HG03135 (cell line): ENCODE data around the gene PROSER3.
A peak's percentile ranks its signal among the peaks of the same experiment; 100 is the strongest.

Experiments
- ATAC-seq: cut with Tn5 transposase; IDR thresholded peaks from one replicate; pipeline ENCODE4 v1.9.1; 2021; ENCODE audit warnings: mild to moderate bottlenecking, moderate library complexity; ENCODE audit not compliant: unreplicated experiment

PROSER3 gene

DNA sequence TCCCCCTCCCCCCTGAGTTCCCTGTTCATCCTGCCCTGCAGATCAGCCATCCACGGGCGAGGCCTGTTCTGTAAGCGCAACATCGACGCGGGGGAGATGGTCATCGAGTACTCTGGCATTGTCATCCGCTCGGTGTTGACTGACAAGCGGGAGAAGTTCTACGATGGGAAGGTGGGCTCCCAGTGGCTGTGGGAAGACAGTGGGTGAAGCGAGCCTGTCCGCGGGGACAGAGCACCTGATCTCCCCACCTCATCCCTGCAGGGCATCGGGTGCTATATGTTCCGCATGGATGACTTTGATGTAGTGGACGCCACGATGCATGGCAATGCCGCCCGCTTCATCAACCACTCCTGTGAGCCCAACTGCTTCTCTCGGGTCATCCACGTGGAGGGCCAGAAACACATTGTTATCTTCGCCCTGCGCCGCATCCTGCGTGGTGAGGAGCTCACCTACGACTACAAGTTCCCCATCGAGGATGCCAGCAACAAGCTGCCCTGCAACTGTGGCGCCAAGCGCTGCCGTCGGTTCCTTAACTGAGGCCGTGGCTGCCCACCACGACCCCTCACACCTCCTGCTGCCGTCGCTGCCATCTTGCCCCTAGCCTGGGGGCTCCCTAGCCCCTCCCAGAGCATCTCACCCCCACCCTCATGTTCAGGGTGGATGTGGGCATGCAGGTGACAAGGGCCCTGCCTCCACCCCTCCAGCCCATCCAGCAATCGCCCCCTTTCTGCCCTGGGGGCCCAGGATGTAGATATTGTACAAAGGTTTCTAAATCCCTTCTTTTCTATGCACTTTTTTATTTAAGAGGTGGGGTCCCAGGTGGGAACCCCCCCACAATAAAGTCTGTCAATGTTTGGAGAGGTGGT is 19.7 kb upstream of the PROSER3 start:
- no peak for ATAC-seq

DNA sequence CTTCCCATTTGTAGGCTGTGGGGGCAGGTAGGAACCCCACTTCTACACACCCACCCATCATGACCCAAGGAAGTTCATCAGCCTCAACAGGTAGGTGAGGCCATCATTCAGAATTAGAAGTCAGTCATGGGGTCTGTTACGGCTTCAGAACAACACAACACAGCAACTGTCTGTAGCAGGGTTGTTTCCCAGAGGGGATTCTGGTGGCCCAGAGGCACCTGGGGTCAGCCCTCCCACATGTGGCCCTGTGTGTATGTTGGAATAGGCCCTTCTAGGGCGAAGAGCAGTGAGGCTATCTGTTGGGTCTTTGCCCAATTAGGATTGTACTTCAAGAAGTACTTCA is 19.1 kb upstream of the PROSER3 start:
- no peak for ATAC-seq

DNA sequence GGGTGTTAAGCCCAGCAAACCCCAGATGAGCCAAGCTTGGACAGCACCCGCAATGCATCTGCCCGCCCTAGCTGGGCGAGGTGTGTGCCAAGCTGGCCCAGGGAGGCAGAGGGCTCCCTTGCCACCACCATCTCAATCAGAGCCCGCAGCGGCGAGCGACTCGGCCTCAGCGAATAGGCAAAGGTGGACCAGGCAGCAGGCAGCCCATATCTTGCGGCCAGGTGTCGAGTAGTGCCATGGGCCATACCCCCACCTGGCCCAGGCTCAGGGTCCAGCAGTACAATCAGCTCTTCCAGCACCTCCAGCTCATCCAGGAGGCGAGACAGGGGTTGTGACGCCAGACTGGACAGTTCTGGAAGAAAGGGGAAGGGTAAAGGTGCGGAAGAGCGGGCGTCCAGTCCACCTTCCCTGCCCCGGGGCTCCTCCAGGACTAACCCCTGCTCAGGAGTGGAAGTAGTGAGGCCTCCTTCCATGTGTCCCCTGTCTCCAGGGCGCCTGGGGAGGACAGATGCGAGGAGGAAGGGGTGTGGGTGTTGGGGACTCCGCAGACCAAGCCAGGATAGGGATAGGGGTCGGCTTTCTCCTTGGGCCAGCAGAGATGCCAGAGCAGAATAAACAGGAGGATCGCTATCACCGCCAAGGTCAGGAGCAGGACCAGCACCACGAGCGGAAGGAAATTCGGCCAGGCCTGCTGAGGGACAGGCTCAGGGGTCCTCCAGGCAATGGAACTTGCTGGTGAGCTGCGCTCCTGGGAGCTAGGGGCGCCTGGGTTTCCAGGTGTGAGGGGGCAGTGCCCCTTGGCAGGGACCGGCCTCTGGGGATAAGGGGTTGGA is 18.5 kb upstream of the PROSER3 start:
- ATAC-seq = no peak

DNA sequence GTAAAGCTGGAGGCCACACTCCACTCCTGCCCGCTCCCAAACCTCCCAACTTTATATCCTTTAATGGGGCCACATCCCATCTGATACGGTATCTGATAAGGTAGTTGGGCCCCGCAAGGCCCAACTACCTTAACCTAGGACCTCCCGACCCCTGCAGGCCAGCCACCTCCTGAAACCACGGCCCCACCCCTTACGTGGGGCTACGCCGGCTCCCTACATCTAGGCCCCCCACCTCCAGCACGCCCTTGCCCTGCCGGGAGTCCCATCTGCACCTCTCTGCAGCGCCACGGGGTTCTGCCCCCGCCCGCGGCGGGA is 17.9 kb upstream of the PROSER3 start:
- ATAC-seq = no peak

DNA sequence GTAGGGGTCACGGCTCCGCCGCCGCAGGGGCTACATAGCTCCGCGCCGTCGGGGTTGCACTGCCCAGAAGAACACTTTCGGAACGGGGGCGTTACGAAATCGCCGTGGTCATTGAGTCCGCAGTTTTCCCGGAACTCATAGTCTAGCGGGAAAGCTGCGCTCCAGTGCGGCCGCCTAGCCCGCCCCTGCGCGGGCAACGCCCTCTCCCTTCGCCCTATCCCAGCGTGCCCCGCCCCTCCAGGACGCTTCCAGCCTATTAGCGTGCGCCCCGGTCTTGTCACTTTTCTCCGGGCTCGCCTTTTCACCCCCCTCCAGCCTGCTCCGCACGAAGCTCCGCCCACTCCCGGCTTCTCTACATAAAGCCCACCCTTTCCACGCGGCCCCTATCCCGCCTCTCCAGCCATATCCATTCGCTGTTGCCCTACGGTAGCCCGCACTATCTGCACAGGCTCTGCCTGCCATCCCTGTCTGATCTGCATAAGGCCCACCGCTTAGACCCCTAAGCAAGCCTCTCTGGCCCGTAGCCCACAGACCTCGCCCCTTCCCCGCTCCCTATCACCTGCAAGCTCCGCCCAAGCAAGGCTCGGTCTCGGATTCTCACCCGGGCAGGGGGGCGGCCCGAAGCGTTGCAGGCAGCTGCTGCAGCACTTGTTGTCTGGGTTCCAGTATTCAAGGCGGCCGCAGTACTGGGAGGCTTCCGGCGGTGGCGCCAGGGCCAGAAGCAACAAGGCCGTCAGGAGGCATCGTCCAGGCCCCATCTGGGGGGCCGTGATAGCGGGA is 17.4 kb upstream of the PROSER3 start:
- peak; percentile 58 for ATAC-seq

DNA sequence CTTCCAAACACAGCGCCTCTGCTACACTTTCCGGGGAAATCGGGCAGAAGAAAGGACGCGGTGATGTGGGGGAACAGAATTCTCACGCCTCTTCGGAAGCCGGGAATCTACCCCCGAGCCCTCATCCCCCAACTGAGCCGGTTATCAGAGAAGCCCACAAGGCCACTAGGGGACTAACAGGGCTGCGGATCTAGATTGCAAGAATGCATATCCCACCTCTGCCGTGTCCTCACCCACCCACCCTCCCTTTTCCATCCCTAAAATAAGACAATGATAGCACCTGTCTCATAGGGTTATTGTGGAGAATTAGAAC is 16.8 kb upstream of the PROSER3 start:
- ATAC-seq = no peak

DNA sequence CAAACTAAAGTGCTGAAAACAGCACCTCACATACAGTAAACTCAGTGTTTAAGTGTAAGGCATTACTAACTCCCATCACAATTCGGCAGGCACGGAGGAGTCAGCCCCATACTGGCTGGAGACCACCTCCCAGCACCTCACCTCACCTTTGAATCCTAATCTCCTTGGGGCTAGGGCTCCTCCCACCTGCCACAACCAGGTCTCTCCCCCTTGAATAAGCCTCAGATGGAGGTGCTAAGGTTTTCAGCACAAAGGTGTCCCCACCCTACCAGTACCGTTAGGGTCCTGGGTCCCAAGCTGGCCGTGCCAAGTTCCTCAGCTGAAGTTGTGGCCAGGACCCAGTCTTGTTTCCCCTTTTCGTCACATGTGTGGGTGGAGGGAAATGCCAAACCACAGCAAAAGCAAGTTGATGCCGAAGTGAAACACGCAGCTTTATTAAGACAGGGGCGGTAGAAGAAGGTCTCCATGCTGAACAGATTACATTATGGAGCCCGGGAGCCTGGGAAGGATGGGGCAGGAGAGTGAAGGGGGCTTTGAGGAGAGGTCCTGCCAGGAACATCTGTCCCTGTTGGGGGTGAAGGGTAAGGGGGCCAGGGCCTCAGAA is 15.8 kb upstream of the PROSER3 start, which contains the start of gene IGFLR1:
Gene IGFLR1 (minus strand): TSS at position 332 of the 604 bp plus-strand sequence. CDS start 1,272 bp downstream, outside the sequence.
- ATAC-seq = no peak

DNA sequence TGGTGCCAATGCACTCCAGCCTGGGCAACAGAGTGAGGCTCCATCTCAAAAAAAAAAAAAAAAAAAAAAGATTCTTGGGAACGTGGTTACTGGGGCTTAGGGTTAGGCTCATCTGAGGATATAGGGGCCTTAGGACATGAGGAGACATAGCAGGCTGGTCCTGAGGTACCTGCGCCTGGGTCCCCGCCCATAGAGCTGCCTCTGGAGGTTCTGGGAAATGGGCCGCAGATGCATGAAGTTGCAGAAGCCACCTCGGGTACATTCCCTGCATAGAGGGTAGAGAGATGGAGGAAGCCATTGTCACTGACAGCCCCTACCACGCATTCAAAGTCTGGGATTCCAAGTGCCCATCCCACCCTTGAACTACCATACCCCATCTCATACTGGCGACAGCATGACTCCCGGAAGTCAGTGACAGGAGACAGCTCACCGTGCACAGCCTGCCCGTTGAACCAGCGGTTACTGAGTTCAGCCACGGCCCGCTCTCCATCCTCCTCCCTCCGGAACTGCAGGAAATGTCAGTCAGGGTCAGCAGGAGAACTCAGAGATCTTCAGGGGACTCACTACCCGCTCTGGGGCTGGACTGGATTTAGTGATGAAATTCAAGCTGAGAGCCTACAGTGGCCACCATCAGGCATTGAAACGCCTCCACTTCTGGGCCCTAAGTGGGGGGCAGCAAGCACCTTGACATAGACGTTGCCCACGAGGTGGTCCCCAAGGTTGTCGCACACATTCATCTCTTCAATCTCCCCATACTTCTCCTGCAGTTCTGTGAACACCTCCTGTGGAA is 14.1 kb upstream of the PROSER3 start:
- ATAC-seq = no peak

DNA sequence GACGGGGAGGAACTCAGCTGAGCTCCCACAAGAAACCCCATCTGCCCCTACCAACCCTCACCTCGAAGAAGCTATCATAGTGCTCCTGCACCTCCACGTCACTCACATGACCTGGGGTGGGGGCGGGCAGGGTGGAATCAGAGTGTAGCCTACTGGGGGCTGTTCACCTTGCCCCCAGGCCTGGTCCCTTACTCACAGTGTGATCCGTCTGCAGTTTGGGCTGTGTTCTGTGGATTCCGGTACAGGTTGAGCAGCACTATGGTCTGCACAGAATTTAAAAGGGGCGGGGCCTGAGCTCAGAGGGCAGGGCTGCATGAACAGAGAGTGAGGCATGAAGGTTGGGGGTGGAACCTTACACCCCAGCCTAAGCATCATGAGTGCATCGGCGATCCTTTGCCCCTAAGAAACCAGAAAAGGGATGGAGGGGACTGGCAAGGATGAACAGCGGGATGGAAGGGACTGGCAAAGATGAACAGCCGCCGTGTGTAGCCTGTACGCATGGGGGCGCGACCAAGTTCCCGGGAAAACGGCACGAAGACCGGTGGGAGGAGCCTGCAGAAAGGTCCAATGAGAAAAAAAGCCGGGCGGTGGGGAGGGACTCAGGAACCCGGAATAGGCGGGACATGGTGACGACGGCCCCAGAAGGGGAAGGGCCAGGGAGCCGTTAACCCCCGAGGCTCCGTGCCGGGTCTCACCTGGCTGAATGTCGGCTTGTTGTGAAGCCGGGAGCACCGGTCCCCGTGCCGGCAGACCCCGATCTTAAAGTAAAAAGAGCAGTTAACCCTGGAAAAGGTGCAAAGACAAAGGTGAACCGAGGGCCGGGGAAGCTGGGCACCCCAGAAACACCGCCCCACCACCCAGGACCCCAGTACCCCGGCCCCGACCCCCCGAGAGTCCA is 13.3 kb upstream of the PROSER3 start:
- ATAC-seq = peak; percentile 36

DNA sequence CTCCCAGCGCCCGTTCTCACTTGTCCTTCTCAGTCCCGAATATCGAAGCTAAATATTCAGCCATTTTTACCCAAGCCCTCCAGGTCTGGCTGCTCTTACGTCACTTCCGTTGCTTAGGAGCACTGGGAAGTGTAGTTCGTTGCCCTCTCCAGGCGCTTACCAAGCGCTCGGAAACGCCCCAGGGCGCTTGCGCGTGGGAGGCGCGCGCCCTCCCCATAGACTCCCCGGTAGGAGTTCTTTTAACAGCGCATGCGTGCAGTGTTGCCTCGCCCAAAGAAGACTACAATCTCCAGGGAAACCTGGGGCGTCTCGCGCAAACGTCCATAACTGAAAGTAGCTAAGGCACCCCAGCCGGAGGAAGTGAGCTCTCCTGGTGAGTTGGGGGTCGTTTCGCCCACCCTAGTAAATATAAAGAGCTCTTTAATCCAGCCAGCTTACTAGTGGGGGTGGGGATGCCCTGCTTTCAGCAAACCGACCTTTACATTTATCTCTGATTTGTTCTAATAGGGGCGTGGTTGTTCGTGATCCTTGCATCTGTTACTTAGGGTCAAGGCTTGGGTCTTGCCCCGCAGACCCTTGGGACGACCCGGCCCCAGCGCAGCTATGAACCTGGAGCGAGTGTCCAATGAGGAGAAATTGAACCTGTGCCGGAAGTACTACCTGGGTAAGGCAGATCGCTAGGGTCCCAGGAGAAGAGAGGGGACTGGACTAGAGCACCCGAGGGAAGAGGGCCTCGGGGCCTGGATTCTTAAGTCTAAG is 12.5 kb upstream of the PROSER3 start, which contains the start of the genes PSENEN and U2AF1L4:
Gene PSENEN (plus strand): TSS at position 324 of the 759 bp plus-strand sequence. CDS start 280 bp downstream, at position 604.
Gene U2AF1L4 (minus strand): TSS at position 91 of the 759 bp plus-strand sequence. CDS start 27 bp downstream, at position 64.
- ATAC-seq = peak; percentile 42

DNA sequence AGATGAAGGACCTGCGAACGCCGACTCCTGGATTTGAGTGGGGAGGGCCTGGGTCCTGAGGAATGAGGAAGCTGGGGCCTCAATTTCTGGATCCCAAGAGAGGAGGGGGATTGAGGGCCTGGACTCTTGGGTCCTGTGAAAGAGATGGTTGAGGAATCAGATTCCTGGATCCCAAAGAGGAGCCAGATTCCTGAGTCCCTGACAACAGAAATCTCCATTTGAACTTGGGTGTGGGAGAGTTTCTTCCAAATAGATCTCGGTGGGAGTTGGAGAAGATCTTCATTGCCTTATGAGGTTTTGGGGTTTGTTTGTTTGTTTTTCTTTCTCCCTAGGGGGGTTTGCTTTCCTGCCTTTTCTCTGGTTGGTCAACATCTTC is 11.9 kb upstream of the PROSER3 start:
- no peak for ATAC-seq

DNA sequence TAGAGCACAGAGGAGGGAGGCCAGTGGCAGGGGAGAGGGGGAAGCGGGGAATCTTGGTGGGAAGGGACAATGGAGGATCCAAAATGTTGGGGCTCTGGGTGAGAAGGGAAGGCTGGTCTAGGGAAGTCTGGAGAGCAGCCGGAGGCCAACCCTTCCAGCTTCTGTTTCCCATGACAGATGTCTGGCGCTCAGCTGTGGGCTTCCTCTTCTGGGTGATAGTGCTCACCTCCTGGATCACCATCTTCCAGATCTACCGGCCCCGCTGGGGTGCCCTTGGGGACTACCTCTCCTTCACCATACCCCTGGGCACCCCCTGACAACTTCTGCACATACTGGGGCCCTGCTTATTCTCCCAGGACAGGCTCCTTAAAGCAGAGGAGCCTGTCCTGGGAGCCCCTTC is 11.4 kb upstream of the PROSER3 start:
- ATAC-seq = no peak

DNA sequence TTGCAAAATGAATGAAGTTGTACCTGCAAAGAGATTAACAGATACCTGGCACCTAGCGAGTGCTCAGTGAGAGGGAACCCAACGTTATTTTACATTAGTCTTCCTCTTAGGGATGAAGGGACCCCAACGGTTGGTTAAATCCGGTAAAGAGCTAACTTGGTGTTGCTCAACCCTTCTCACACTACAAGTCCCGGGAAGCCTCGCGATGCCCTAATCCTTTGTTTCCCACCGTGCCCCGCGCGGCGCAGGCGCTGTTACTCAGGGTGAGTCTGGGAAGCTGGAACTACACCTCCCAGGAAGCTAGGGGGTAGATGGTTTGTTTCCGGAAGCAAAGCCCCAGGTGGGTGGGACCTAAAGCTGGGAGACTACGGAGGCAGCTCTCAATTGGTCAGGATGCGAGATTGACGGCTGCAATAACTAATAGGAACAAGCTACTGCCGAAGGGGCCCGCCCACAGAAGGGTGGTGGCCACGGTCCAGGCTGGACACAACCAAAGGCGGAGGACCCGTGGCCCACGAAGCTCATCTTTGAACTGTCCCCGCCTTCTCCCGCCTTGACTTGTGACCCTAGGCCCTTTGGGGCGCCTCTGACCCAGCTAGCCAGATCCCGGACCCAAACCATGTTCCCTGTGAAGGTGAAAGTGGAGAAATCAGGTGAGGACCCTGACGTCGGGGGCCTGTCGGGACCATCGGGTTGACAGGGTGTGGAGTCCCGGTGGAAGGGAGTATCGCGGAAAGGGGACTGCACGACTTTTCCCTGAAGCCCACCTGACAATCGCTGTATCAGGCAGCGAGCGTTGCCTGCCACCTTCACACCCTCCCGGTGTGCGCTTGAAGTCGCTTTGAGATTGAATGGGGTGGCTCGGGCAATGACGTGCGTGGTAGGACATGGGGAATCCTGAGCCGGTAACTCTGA is 9.6 kb upstream of the PROSER3 start, which contains the start of gene LIN37:
Gene LIN37 (plus strand): TSS at position 471 of the 915 bp plus-strand sequence. CDS start 149 bp downstream, at position 620.
- ATAC-seq = peak; percentile 71

DNA sequence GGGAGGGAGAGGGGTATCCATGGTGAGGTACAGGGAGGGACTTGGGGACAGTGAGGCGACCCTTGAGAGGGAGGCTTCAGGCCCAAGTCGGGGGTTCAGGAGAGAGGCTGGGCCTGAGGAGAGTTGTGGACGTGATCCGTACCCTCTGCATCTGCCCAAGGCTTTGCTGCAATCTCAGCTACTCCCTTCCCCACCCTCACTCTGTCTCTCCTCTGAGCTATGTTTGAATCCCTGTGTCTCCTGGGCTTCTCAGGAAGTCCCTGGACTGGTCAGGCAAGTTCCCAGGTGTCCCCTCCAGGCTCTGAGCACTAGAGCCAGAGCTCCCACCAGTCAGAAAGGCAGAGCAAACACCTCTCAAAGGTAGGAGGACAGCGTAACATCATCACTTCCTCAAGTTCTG is 7.8 kb upstream of the PROSER3 start:
- ATAC-seq = no peak

DNA sequence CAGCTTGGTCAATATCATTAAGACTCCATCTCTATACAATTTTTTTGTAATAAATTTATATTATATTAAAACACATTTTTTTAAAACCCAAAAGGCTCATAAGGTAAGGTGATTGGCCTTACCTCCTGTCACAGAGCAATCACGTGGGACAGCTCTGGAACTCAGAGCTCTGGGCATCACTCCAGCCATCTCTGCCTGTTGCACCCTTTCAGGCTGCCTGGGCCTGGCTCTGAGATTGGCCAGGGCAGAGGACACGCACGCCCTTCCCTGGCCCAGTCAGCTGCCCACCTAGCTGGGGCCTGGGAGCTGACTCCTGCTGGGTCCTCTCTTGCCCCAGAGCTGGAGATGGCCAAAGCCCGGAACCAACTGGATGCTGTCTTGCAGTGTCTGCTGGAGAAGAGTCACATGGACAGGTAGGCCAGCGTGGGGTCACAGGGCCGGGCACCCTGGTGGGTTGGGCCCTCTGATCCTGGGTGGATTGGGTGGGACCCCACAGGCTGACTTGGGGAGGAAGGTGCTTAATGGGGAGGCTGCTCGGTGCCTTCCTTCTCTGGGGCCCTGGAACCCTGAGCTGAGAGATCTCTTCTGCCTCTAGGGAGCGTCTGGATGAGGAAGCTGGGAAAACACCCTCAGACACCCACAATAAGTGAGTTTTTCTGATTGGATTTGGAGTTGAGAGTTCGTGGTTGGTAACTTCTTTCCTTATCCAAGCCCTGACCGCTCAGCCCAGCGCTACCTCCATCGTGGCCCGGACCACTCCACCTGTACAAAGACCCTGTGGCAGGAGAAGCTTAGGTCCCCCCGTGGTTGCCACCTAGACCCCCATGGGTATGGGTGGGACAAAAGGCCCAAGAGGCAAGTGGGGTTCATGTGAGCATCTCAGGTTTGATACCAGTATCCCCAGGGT is 5.9 kb upstream of the PROSER3 start:
- ATAC-seq = no peak

DNA sequence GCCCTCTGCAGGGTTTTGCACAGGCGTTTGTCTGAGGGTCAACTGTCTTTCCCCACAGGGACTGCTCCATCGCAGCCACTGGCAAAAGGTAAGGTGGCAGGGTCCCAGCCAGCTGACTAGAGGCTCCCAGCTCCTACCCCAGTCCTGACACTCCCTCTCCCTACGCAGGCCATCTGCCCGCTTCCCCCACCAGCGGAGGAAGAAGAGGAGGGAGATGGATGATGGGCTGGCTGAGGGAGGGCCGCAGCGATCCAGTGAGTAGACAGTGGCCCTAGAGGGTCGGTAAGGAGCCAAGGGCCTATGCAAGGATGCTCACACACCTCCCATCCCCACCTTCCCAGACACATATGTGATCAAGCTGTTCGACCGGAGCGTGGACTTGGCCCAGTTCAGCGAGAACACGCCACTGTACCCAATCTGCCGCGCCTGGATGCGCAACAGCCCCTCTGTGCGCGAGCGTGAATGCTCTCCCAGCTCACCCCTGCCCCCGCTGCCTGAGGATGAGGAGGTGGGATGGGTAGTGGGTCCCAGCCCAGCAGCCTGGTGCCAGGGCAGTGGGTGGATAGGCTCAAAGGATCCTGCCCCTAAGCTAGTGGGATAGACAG is 5.1 kb upstream of the PROSER3 start:
- no peak for ATAC-seq
